22Rv1 (cell line): ENCODE results near the gene ZBTB7C.

ENCODE experiments used
- ZFX ChIP-seq: fragments of 450-650 bp; IDR thresholded peaks from 2 replicates; pipeline ENCODE4 v1.6.1; 2017; ENCODE audit warnings: antibody characterized with exemption, borderline replicate concordance
- TF ChIP-seq, protein P1 (sequence below): fragments of 450-650 bp; IDR thresholded peaks from 2 replicates; pipeline ENCODE4 v1.5.1; 2017; ENCODE audit warnings: mild to moderate bottlenecking

GRCh38 chr18:48313792-48314191 lies 95.4 kb downstream of the ZBTB7C start:
- TF ChIP-seq, protein P1, sequence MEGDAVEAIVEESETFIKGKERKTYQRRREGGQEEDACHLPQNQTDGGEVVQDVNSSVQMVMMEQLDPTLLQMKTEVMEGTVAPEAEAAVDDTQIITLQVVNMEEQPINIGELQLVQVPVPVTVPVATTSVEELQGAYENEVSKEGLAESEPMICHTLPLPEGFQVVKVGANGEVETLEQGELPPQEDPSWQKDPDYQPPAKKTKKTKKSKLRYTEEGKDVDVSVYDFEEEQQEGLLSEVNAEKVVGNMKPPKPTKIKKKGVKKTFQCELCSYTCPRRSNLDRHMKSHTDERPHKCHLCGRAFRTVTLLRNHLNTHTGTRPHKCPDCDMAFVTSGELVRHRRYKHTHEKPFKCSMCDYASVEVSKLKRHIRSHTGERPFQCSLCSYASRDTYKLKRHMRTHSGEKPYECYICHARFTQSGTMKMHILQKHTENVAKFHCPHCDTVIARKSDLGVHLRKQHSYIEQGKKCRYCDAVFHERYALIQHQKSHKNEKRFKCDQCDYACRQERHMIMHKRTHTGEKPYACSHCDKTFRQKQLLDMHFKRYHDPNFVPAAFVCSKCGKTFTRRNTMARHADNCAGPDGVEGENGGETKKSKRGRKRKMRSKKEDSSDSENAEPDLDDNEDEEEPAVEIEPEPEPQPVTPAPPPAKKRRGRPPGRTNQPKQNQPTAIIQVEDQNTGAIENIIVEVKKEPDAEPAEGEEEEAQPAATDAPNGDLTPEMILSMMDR: no peak
- TF ChIP-seq ZFX: no peak
